ENCODE results near the gene IRF3.

IRF3 gene

GRCh38 chr19:49657493-49658138 lies 8.0 kb downstream of the IRF3 start:
- Histone ChIP-seq H3K36me3 (ENCODE audit: low read depth) (peaks cover 88% of the 10 kb centered on the region), H3K9me3 (ENCODE audit: severe bottlenecking) (no peaks in the 10 kb centered on the region), H3K27me3 (ENCODE audit: insufficient read depth, poor library complexity, severe bottlenecking) (no peaks in the 10 kb centered on the region), H3K27ac (ENCODE audit: poor library complexity, severe bottlenecking) (no peak overlapping the region), H3K4me1 (ENCODE audit: insufficient read depth, poor library complexity, severe bottlenecking) (no peaks in the 10 kb centered on the region), H3K4me3 (ENCODE audit: severe bottlenecking) (no peak overlapping the region)
- ATAC-seq (ENCODE audit: low read depth), result no peak
- TF ChIP-seq CTCF (IDR thresholded peaks at IDR 0.05; ENCODE audit: poor library complexity, severe bottlenecking), result no peak
- no peak for DNase-seq (ENCODE audit: low spot score)

GRCh38 chr19:49656456-49657109 lies 9.1 kb downstream of the IRF3 start:
- Histone ChIP-seq H3K9me3 (ENCODE audit: severe bottlenecking) (no peaks in the 10 kb centered on the region), H3K27ac (ENCODE audit: poor library complexity, severe bottlenecking) (no peak overlapping the region), H3K36me3 (ENCODE audit: low read depth) (peaks cover 82% of the 10 kb centered on the region), H3K27me3 (ENCODE audit: insufficient read depth, poor library complexity, severe bottlenecking) (no peaks in the 10 kb centered on the region), H3K4me1 (ENCODE audit: insufficient read depth, poor library complexity, severe bottlenecking) (no peaks in the 10 kb centered on the region), H3K4me3 (ENCODE audit: severe bottlenecking) (no peak overlapping the region)
- DNase-seq (ENCODE audit: low spot score) (no peak), ATAC-seq (ENCODE audit: low read depth) (no peak)
- no peak for TF ChIP-seq CTCF (IDR thresholded peaks at IDR 0.05; ENCODE audit: poor library complexity, severe bottlenecking)

- Histone ChIP-seq H3K9me3 (ENCODE audit: severe bottlenecking) (no peaks in the 10 kb centered on the region), H3K27ac (ENCODE audit: poor library complexity, severe bottlenecking) (no peak overlapping the region), H3K4me3 (ENCODE audit: severe bottlenecking) (no peak overlapping the region), H3K4me1 (ENCODE audit: insufficient read depth, poor library complexity, severe bottlenecking) (no peaks in the 10 kb centered on the region), H3K36me3 (ENCODE audit: low read depth) (peaks cover 75% of the 10 kb centered on the region), H3K27me3 (ENCODE audit: insufficient read depth, poor library complexity, severe bottlenecking) (no peaks in the 10 kb centered on the region)
- no peak for ATAC-seq (ENCODE audit: low read depth)
- no peak for DNase-seq (ENCODE audit: low spot score)
- no peak for TF ChIP-seq CTCF (IDR thresholded peaks at IDR 0.05; ENCODE audit: poor library complexity, severe bottlenecking)
Observed at GRCh38 chr19:49655570-49656455, 9.8 kb downstream of the IRF3 start.

GRCh38 chr19:49654581-49654980 lies 11.1 kb downstream of the IRF3 start:
- Histone ChIP-seq H3K4me3 (ENCODE audit: severe bottlenecking) (no peak overlapping the region), H3K9me3 (ENCODE audit: severe bottlenecking) (no peaks in the 10 kb centered on the region), H3K4me1 (ENCODE audit: insufficient read depth, poor library complexity, severe bottlenecking) (no peaks in the 10 kb centered on the region), H3K27me3 (ENCODE audit: insufficient read depth, poor library complexity, severe bottlenecking) (no peaks in the 10 kb centered on the region), H3K27ac (ENCODE audit: poor library complexity, severe bottlenecking) (no peak overlapping the region), H3K36me3 (ENCODE audit: low read depth) (peaks cover 71% of the 10 kb centered on the region)
- DNase-seq (ENCODE audit: low spot score) (no peak), ATAC-seq (ENCODE audit: low read depth) (no peak)
- TF ChIP-seq CTCF (IDR thresholded peaks at IDR 0.05; ENCODE audit: poor library complexity, severe bottlenecking), result no peak
